Endothelial cell of umbilical vein (primary cell): Measurements from ENCODE around the gene ELMO2. TPM values are rescaled to one million over a fixed set of nuclear protein-coding genes. Genes with fewer than 3 reads are reported as not detected.

Source experiments
- BruUV-seq: library from RNA; stranded (reverse); fragments of 400-500 nt; replicated peaks from 2 replicates; lab custom pipeline; 2021; lab: Mats Ljungman, UMichigan
- CTCF ChIA-PET: fragments of 300-600, 350-600 bp; sonication (Branson Sonifier 250); formaldehyde crosslinking; loops from one replicate; lab custom pipeline; 2021; ENCODE audit warnings: antibody characterized with exemption, inconsistent platforms; lab: Charles Lee
- POLR2A ChIA-PET: fragments of 300-600, 350-600 bp; sonication (Branson Sonifier 250); formaldehyde crosslinking; loops from one replicate; lab custom pipeline; 2021; ENCODE audit warnings: antibody characterized with exemption, inconsistent platforms; lab: Charles Lee
- DNase-seq: peaks from one replicate; pipeline ENCODE4 v3.0.0-alpha.2; 2011; ENCODE audit warnings: low read depth, low spot score
- FAIRE-seq: peaks from 2 replicates; lab custom pipeline; 2011; peaks lifted over from hg19 to GRCh38; lab: Jason Lieb, UNC
- H2AFZ ChIP-seq: 2 replicates; pipeline ENCODE4 v1.6.0; 2012; ENCODE audit warnings: low read depth, low read length, control low read depth, inconsistent platforms
- H3K27ac ChIP-seq: 2 replicates; pipeline ENCODE4 v1.5.1; 2011; ENCODE audit warnings: low read depth, mild to moderate bottlenecking, control low read depth, low read length, moderate library complexity; ENCODE audit not compliant: insufficient read depth
- H3K27me3 ChIP-seq, 2 experiments: 2 replicates each; pipeline versions ENCODE4 v1.6.0 to v1.6.1; 2011; ENCODE audit warnings: low read length in 2 of 2, mixed read lengths in 1 of 2; ENCODE audit not compliant: control insufficient read depth in 2 of 2, insufficient read depth in 2 of 2
- H3K36me3 ChIP-seq, 2 experiments: 2 replicates in 1 of 2; 3 replicates in 1 of 2; pipeline ENCODE4 v1.5.1; 2011; ENCODE audit warnings: low read length in 2 of 2, mild to moderate bottlenecking in 1 of 2, moderate library complexity in 1 of 2; ENCODE audit not compliant: control insufficient read depth in 2 of 2, insufficient read depth in 2 of 2; ENCODE audit errors: extremely low read depth in 1 of 2
- H3K4me1 ChIP-seq: 3 replicates; pipeline ENCODE4 v1.5.1; 2011; ENCODE audit warnings: mild to moderate bottlenecking, low read length; ENCODE audit not compliant: control insufficient read depth, insufficient read depth; ENCODE audit errors: extremely low read depth
- H3K4me2 ChIP-seq: 2 replicates; pipeline ENCODE4 v1.6.1; 2011; ENCODE audit warnings: low read length, control low read depth, mixed read lengths; ENCODE audit not compliant: insufficient read depth
- H3K4me3 ChIP-seq, 3 experiments: fragments of 200-600 bp in 1 of 3; sonication (generic), shearing (Covaris generic) in 1 of 3; replicated peaks in 1 of 3; 2 replicates each; pipeline ENCODE4 v1.5.1; 2011 to 2016; ENCODE audit warnings: control low read depth in 3 of 3, low read length in 3 of 3, mild to moderate bottlenecking in 2 of 3, inconsistent platforms in 1 of 3, low read depth in 1 of 3, moderate library complexity in 1 of 3; ENCODE audit not compliant: insufficient read depth in 1 of 3
- H3K79me2 ChIP-seq: 2 replicates; pipeline ENCODE4 v1.6.0; 2012; ENCODE audit warnings: low read length, inconsistent platforms; ENCODE audit not compliant: control insufficient read depth, insufficient read depth
- H3K9ac ChIP-seq: replicated peaks from 2 replicates; pipeline ENCODE3; 2011; ENCODE audit warnings: low read length, control low read depth; ENCODE audit not compliant: insufficient read depth; ENCODE audit errors: extremely low read depth
- H3K9me1 ChIP-seq: replicated peaks from 3 replicates; pipeline ENCODE4 v1.6.0; 2011; ENCODE audit warnings: mild to moderate bottlenecking, low read length; ENCODE audit not compliant: control insufficient read depth, insufficient read depth; ENCODE audit errors: extremely low read depth
- H3K9me3 ChIP-seq: replicated peaks from 2 replicates; pipeline ENCODE4 v1.5.1; 2012; ENCODE audit warnings: low read length, inconsistent platforms; ENCODE audit not compliant: control insufficient read depth, insufficient read depth
- H4K20me1 ChIP-seq: replicated peaks from 2 replicates; pipeline ENCODE3; 2011; ENCODE audit warnings: mild to moderate bottlenecking, low read length; ENCODE audit not compliant: control insufficient read depth, insufficient read depth; ENCODE audit errors: extremely low read depth
- CTCF ChIP-seq, 2 donors: IDR thresholded peaks; 1 replicate in 1 of 2; 2 replicates in 1 of 2; pipeline ENCODE4 v1.5.1; 2011; ENCODE audit warnings: low read length in 2 of 2, mild to moderate bottlenecking in 2 of 2, moderate library complexity in 2 of 2, control low read depth in 1 of 2, inconsistent platforms in 1 of 2, low read depth in 1 of 2; ENCODE audit not compliant: insufficient read depth in 1 of 2; ENCODE audit errors: extremely low read depth in 1 of 2
- GATA2 ChIP-seq: IDR thresholded peaks from 2 replicates; pipeline ENCODE4 v1.7.0; 2011; ENCODE audit warnings: low read depth, mild to moderate bottlenecking, moderate library complexity, mixed read lengths, low read length; ENCODE audit not compliant: insufficient read length, insufficient read depth
- JUN ChIP-seq: IDR thresholded peaks from 2 replicates; pipeline ENCODE4 v1.6.1; 2011; ENCODE audit warnings: borderline replicate concordance, low read depth; ENCODE audit not compliant: insufficient read length, insufficient read depth
- MAX ChIP-seq: IDR thresholded peaks from 2 replicates; pipeline ENCODE4 v1.6.1; 2011; ENCODE audit not compliant: insufficient read depth, insufficient read length
- MYC ChIP-seq: IDR thresholded peaks from one replicate; pipeline ENCODE4 v1.6.1; 2011; ENCODE audit warnings: mild to moderate bottlenecking, low read depth, low read length
- POLR2AphosphoS5 ChIP-seq: IDR thresholded peaks from 2 replicates; pipeline ENCODE4 v1.6.1; 2012; ENCODE audit warnings: low read depth, mild to moderate bottlenecking, control low read depth, low read length, moderate library complexity; ENCODE audit not compliant: insufficient read depth
- dilution Hi-C: fragments of 300-500 bp; cut with MboI; formaldehyde crosslinking; loops from one replicate; pipeline ENCODE4 v1.15.0; 2019; ENCODE audit warnings: low sequenced_read_pairs; ENCODE audit not compliant: extremely low pct_ligation_motif_present
- intact Hi-C: fragments of 100-400 bp; cut with micrococcal nuclease; formaldehyde crosslinking; loops from one replicate; pipeline ENCODE4 v1.10.0; 2022
- polyA plus RNA-seq, 4 experiments: library from polyadenylated mRNA; depleted of rRNA in 3 of 4; stranded (reverse) in 3 of 4; unstranded in 1 of 4; fragments of >200 nt; gene quantifications; 2 replicates each; pipeline versions ENCODE4 v1.2.1 to v1.2.3, GENCODE V29; 2011 to 2012; ENCODE audit warnings: missing spikeins in 1 of 4
- total RNA-seq: library from RNA; stranded (reverse); gene quantifications from 2 replicates; pipeline ENCODE4 v1.2.3, GENCODE V29; 2021

ELMO2 gene
- total and polyA plus RNA-seq, 2 donors (not counting 3 experiments of a cell fraction or from before 2014, with no cell fraction given), result 35.1 to 43.5 TPM

DNA sequence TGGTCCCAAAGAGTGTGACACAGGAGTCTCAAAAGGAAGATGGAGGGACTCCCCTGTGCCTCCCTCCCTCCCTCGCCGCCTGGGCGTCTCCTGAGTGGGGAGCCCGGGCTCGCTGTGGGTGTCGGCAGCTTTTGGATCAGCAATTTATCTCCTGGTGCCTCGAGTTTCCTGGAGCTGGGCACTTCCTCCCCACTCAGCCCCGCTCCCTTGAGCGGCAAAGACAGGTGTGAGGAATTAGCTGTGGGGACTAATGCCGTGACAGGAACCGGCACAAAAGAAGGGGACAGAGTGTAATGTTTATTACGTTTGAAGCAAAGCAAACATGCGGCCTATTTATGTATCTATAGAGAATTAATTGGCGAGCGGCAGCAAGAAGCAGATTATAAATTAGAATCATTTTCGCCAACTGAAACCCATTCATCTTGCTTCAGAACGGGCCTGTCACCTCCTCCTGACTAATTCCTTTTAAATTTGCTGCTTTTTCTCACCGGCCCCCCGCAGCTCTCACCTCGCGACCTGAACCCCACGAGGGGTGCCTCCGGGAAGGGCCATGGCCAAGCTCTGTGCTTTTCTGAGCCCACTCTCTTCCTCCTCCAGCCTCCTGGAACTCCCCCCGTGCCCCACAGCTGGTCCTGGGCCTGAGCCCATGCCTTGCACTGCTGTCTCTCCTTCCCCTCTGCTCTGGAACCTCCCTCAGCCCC lies 89.3 kb downstream of the ELMO2 start:
- POLR2A ChIA-PET, result no interaction called here
- Histone ChIP-seq H4K20me1 (no peaks in the 10 kb centered on the region), H2AFZ (no peak overlapping the region), H3K4me2 (no peak overlapping the region), H3K9ac (no peak overlapping the region), H3K4me1 (no peaks in the 10 kb centered on the region), H3K27ac (no peak overlapping the region), H3K27me3 (peaks cover 21 to 26% of the 10 kb centered on the region in 2 experiments), H3K9me3 (no peaks in the 10 kb centered on the region), H3K36me3 (no peaks in the 10 kb centered on the region), H3K9me1 (no peaks in the 10 kb centered on the region), H3K79me2 (no peaks in the 10 kb centered on the region), H3K4me3 (no peak overlapping the region)
- BruUV-seq, result no TSS peak
- dilution Hi-C loops, result no loop called here
- TF ChIP-seq MYC (no peak), JUN (no peak), POLR2AphosphoS5 (no peak), MAX (no peak), GATA2 (no peak), CTCF (IDR thresholded peaks at IDR 0.05; ENCODE audit: extremely low read depth in 1 of 2, insufficient read depth in 1 of 2, low read depth in 1 of 2, low read length in 2 of 2) (no peak)
- FAIRE-seq (no peak), DNase-seq (no peak)
- intact Hi-C loops, result no loop called here
- CTCF ChIA-PET, result interaction anchor here (0.8 kb wide), 1 partner anchor 10 kb away, joined by 3 read pairs; no protein-coding TSS in a partner anchor

Other genes starting within 250 kb of the ELMO2 start
- not detected in 2 replicates for gene CDH22, start 98.1 kb downstream of the ELMO2 start, total RNA-seq
- not detected in 2 replicates for gene CDH22, start 98.1 kb downstream of the ELMO2 start, polyA plus RNA-seq
- gene ZNF334, start 106.9 kb upstream of the ELMO2 start, total RNA-seq, result 0.30 and 1.6 TPM in 2 replicates
- 0.03 and 0.08 TPM in 2 replicates for gene ZNF334, start 106.9 kb upstream of the ELMO2 start, polyA plus RNA-seq
- gene OCSTAMP, start 144.0 kb upstream of the ELMO2 start, total RNA-seq, result not detected in 2 replicates
- gene OCSTAMP, start 144.0 kb upstream of the ELMO2 start, polyA plus RNA-seq, result not detected in 2 replicates
- 0.09 and 0.40 TPM in 2 replicates for gene SLC13A3, start 244.8 kb upstream of the ELMO2 start, total RNA-seq
- gene SLC13A3, start 244.8 kb upstream of the ELMO2 start, polyA plus RNA-seq, result 0.11 and 0.37 TPM in 2 replicates